H9 (cell line): ENCODE measurements around the gene ACP3. TPM values are rescaled to one million over a fixed set of nuclear protein-coding genes. Genes with fewer than 3 reads are reported as not detected.

Experiments
- DNase-seq: peaks from one replicate; pipeline ENCODE4 v3.0.0-alpha.2; 2017
- H2AFZ ChIP-seq: one replicate; pipeline ENCODE4 v1.6.1; 2013; ENCODE audit warnings: mild to moderate bottlenecking, low read length, control low read depth, moderate library complexity
- H2AK5ac ChIP-seq: 2 replicates; pipeline ENCODE4 v1.6.1; 2013; ENCODE audit warnings: low read length, control low read depth, mixed read lengths; ENCODE audit not compliant: insufficient read length
- H2BK120ac ChIP-seq: one replicate; pipeline ENCODE4 v1.6.1; 2013; ENCODE audit warnings: low read depth, mild to moderate bottlenecking, low read length, control low read depth, inconsistent platforms; ENCODE audit not compliant: poor library complexity, severe bottlenecking
- H2BK12ac ChIP-seq: 2 replicates; pipeline ENCODE4 v1.6.1; 2013; ENCODE audit warnings: low read length, control low read depth, mixed read lengths, low read depth; ENCODE audit not compliant: insufficient read length
- H2BK15ac ChIP-seq: 2 replicates; pipeline ENCODE4 v1.6.1; 2013; ENCODE audit warnings: low read depth, low read length, control low read depth
- H2BK20ac ChIP-seq: one replicate; pipeline ENCODE4 v1.6.1; 2013; ENCODE audit warnings: low read depth, mild to moderate bottlenecking, low read length, control low read depth, inconsistent platforms; ENCODE audit not compliant: poor library complexity, severe bottlenecking
- H2BK5ac ChIP-seq: 2 replicates; pipeline ENCODE4 v1.6.1; 2013; ENCODE audit warnings: low read length, control low read depth, mixed read lengths; ENCODE audit not compliant: insufficient read length
- H3K14ac ChIP-seq: 2 replicates; pipeline ENCODE4 v1.6.1; 2013; ENCODE audit warnings: low read length, control low read depth; ENCODE audit not compliant: insufficient read depth
- H3K18ac ChIP-seq: 2 replicates; pipeline ENCODE4 v1.6.1; 2013; ENCODE audit warnings: low read depth, mild to moderate bottlenecking, mixed read lengths, low read length, control low read depth; ENCODE audit not compliant: insufficient read length
- H3K23ac ChIP-seq: 2 replicates; pipeline ENCODE4 v1.6.1; 2013; ENCODE audit warnings: low read length, control low read depth, mixed read lengths, low read depth; ENCODE audit not compliant: insufficient read length
- H3K23me2 ChIP-seq: 2 replicates; pipeline ENCODE4 v1.6.1; 2013; ENCODE audit warnings: low read depth, mild to moderate bottlenecking, mixed read lengths, low read length, control low read depth; ENCODE audit not compliant: insufficient read length, poor library complexity, severe bottlenecking
- H3K27ac ChIP-seq: 2 replicates; pipeline ENCODE4 v1.5.1; 2013; ENCODE audit warnings: low read length, control low read depth, mixed read lengths, low read depth; ENCODE audit not compliant: insufficient read length
- H3K27me3 ChIP-seq: 2 replicates; pipeline ENCODE4 v1.6.1; 2013; ENCODE audit warnings: low read length, control low read depth, inconsistent platforms; ENCODE audit not compliant: insufficient read depth
- H3K4ac ChIP-seq: 2 replicates; pipeline ENCODE4 v1.6.1; 2013; ENCODE audit warnings: low read depth, mild to moderate bottlenecking, control low read depth, inconsistent platforms, low read length, moderate library complexity
- H3K4me1 ChIP-seq: 2 replicates; pipeline ENCODE4 v1.6.1; 2013; ENCODE audit warnings: low read length, control low read depth, inconsistent platforms; ENCODE audit not compliant: insufficient read depth
- H3K4me2 ChIP-seq: 2 replicates; pipeline ENCODE4 v1.6.1; 2013; ENCODE audit warnings: low read length, control low read depth, mixed read lengths; ENCODE audit not compliant: insufficient read length, insufficient read depth
- H3K56ac ChIP-seq: 2 replicates; pipeline ENCODE4 v1.6.1; 2013; ENCODE audit warnings: low read depth, mild to moderate bottlenecking, mixed read lengths, low read length, control low read depth; ENCODE audit not compliant: insufficient read length
- H3K79me1 ChIP-seq: 2 replicates; pipeline ENCODE4 v1.6.1; 2013; ENCODE audit warnings: low read depth, mild to moderate bottlenecking, moderate library complexity, low read length, control low read depth, inconsistent platforms; ENCODE audit not compliant: insufficient read depth, poor library complexity, severe bottlenecking
- H3K79me2 ChIP-seq: 2 replicates; pipeline ENCODE4 v1.6.1; 2013; ENCODE audit warnings: low read length, control low read depth, inconsistent platforms; ENCODE audit not compliant: insufficient read depth
- H3K9ac ChIP-seq: 2 replicates; pipeline ENCODE4 v1.6.1; 2013; ENCODE audit warnings: low read length, control low read depth, mixed read lengths; ENCODE audit not compliant: insufficient read length; ENCODE audit errors: extremely low read depth
- H3K9me3 ChIP-seq: one replicate; pipeline ENCODE4 v1.6.1; 2013; ENCODE audit warnings: low read depth, low read length, inconsistent platforms; ENCODE audit not compliant: control insufficient read depth
- H3T11ph ChIP-seq: one replicate; pipeline ENCODE4 v1.6.1; 2013; ENCODE audit warnings: mild to moderate bottlenecking, low read length, control low read depth, inconsistent platforms
- H4K20me1 ChIP-seq: one replicate; pipeline ENCODE4 v1.6.1; 2013; ENCODE audit not compliant: control insufficient read depth, insufficient read length, insufficient read depth
- H4K5ac ChIP-seq: 2 replicates; pipeline ENCODE4 v1.6.1; 2013; ENCODE audit warnings: low read depth, mild to moderate bottlenecking, mixed read lengths, low read length, control low read depth; ENCODE audit not compliant: insufficient read length
- H4K8ac ChIP-seq: replicated peaks from 2 replicates; pipeline ENCODE4 v1.6.1; 2013; ENCODE audit warnings: low read length, control low read depth, mixed read lengths, low read depth; ENCODE audit not compliant: insufficient read length
- H4K91ac ChIP-seq: 2 replicates; pipeline ENCODE4 v1.6.1; 2013; ENCODE audit warnings: low read depth, mild to moderate bottlenecking, moderate library complexity, mixed read lengths, low read length, control low read depth; ENCODE audit not compliant: insufficient read length
- H3K27ac Mint-ChIP-seq, 3 experiments: 2 replicates in 2 of 3; 3 replicates in 1 of 3; pipeline ENCODE4 v1.8.0; 2020 to 2021; ENCODE audit warnings: mixed read lengths in 3 of 3, mild to moderate bottlenecking in 1 of 3, moderate library complexity in 1 of 3
- H3K27me3 Mint-ChIP-seq: 2 replicates; pipeline ENCODE4 v1.8.0; 2021; ENCODE audit warnings: low read depth, mild to moderate bottlenecking, moderate library complexity, mixed read lengths
- H3K36me3 Mint-ChIP-seq, 3 experiments: 2 replicates in 2 of 3; 3 replicates in 1 of 3; pipeline ENCODE4 v1.8.0; 2020 to 2021; ENCODE audit warnings: low read depth in 3 of 3, mixed read lengths in 3 of 3; ENCODE audit not compliant: insufficient read depth in 1 of 3
- H3K4me1 Mint-ChIP-seq, 2 experiments: 2 replicates each; pipeline ENCODE4 v1.8.0; 2020; ENCODE audit warnings: mixed read lengths in 2 of 2
- H3K4me3 Mint-ChIP-seq, 2 experiments: 2 replicates in 1 of 2; 3 replicates in 1 of 2; pipeline ENCODE4 v1.8.0; 2020 to 2021; ENCODE audit warnings: mild to moderate bottlenecking in 2 of 2, mixed read lengths in 2 of 2, moderate library complexity in 1 of 2
- H3K9me3 Mint-ChIP-seq, 2 experiments: 2 replicates in 1 of 2; 3 replicates in 1 of 2; pipeline ENCODE4 v1.8.0; 2020; ENCODE audit warnings: mild to moderate bottlenecking in 2 of 2, mixed read lengths in 2 of 2, moderate library complexity in 1 of 2
- WGBS: extraction: QIAGEN DNeasy Blood & Tissue Kit; methylation state at CpG from one replicate; pipeline ENCODE4 v1.1.7; 2013; ENCODE audit warnings: missing lambda C conversion rate, low lambda C conversion rate, mixed read lengths; ENCODE audit not compliant: insufficient read length; ENCODE audit errors: extremely low coverage; 5-methylcytosine and 5-hydroxymethylcytosine counted together
- total RNA-seq: library from RNA; stranded (reverse); gene quantifications from 2 replicates; pipeline ENCODE4 v1.2.1, GENCODE V29; 2021
- TF ChIP-seq, protein P1 (sequence below): fragments of 200-600 bp; sonication (generic); conservative IDR thresholded peaks from 3 replicates; pipeline ENCODE4 v1.8.0; 2021; ENCODE audit warnings: antibody characterized with exemption, mild to moderate bottlenecking

Gene ACP3
- total RNA-seq, 1 experiment from 2014 or later: 0.17 TPM

DNA sequence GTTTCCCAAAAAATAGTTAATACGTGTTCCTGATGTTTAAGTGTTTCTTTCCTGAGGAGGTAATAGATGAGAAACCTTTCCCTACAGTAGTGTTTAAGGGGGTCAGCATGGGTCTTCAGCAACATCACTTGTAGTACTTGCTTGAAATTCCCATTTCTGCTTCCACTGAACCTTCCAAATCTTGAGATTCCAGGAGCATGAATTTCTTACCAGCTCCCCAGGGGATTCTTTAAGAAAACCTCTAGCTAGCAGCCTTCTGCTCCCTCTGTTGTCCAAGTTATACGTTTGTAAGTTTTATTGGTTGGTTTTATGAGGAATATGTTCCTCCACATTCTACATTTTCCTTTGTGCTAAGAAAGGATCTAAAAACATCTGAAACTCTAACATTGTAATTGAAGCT, 38.2 kb upstream of the ACP3 start:
- no peak overlapping the region for H2AFZ ChIP-seq
- no peak overlapping the region for H3T11ph ChIP-seq
- no peaks in the 10 kb centered on the region for H4K20me1 ChIP-seq
- H4K8ac ChIP-seq: no peak overlapping the region
- Mint-ChIP-seq H3K27me3 (no peaks in the 10 kb centered on the region), H3K9me3 (peaks cover 17 to 22% of the 10 kb centered on the region in 2 experiments), H3K4me3 (no peak overlapping the region), H3K4me1 (peaks cover 15 to 18% of the 10 kb centered on the region in 2 experiments), H3K27ac (no peak overlapping the region), H3K36me3 (peaks cover 10 to 18% (median 13%) of the 10 kb centered on the region in 3 experiments)
- no peak overlapping the region for H2BK5ac ChIP-seq
- no peaks in the 10 kb centered on the region for H3K9me3 ChIP-seq
- H3K4me1 ChIP-seq: peaks cover 5% of the 10 kb centered on the region; the same call in 1 of the 2 replicates
- H3K23ac ChIP-seq: no peak overlapping the region
- no peak overlapping the region for H2BK12ac ChIP-seq
- H2BK15ac ChIP-seq: no peak overlapping the region
- no peak overlapping the region for H3K9ac ChIP-seq
- no peak overlapping the region for H3K4ac ChIP-seq
- H3K79me2 ChIP-seq: no peaks in the 10 kb centered on the region
- TF ChIP-seq, protein P1, sequence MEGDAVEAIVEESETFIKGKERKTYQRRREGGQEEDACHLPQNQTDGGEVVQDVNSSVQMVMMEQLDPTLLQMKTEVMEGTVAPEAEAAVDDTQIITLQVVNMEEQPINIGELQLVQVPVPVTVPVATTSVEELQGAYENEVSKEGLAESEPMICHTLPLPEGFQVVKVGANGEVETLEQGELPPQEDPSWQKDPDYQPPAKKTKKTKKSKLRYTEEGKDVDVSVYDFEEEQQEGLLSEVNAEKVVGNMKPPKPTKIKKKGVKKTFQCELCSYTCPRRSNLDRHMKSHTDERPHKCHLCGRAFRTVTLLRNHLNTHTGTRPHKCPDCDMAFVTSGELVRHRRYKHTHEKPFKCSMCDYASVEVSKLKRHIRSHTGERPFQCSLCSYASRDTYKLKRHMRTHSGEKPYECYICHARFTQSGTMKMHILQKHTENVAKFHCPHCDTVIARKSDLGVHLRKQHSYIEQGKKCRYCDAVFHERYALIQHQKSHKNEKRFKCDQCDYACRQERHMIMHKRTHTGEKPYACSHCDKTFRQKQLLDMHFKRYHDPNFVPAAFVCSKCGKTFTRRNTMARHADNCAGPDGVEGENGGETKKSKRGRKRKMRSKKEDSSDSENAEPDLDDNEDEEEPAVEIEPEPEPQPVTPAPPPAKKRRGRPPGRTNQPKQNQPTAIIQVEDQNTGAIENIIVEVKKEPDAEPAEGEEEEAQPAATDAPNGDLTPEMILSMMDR: no peak
- H3K27me3 ChIP-seq: no peaks in the 10 kb centered on the region
- no peak overlapping the region for H3K27ac ChIP-seq
- H2BK120ac ChIP-seq: no peak overlapping the region
- H3K56ac ChIP-seq: no peak overlapping the region
- no peak overlapping the region for H4K91ac ChIP-seq
- no peak overlapping the region for H2AK5ac ChIP-seq
- no peak overlapping the region for H3K18ac ChIP-seq
- no peak overlapping the region for H4K5ac ChIP-seq
- H3K23me2 ChIP-seq: no peaks in the 10 kb centered on the region
- H3K4me2 ChIP-seq: no peak overlapping the region
- H2BK20ac ChIP-seq: no peak overlapping the region
- no peaks in the 10 kb centered on the region for H3K79me1 ChIP-seq
- DNase-seq: no peak
- no peak overlapping the region for H3K14ac ChIP-seq
- no CpG with 5 or more reads among the region's 2 CpGs for WGBS
